ENCODE measurements around the gene STOML1. TPM values are rescaled to one million over a fixed set of nuclear protein-coding genes. Genes with fewer than 3 reads are reported as not detected.
A peak's percentile ranks its signal among the peaks of the same experiment; 100 is the strongest.
"Not testable (repeated sequence)": the region's sequence is repeated elsewhere in the genome, so short reads cannot be mapped to it uniquely, and the experiment has no call there.

The STOML1 gene
- total RNA-seq, 1 donor from 2014 or later: 17.1 TPM

GRCh38 chr15:73964736-73965093 is 27.4 kb downstream of the STOML1 start:
- TF ChIP-seq, protein P1, sequence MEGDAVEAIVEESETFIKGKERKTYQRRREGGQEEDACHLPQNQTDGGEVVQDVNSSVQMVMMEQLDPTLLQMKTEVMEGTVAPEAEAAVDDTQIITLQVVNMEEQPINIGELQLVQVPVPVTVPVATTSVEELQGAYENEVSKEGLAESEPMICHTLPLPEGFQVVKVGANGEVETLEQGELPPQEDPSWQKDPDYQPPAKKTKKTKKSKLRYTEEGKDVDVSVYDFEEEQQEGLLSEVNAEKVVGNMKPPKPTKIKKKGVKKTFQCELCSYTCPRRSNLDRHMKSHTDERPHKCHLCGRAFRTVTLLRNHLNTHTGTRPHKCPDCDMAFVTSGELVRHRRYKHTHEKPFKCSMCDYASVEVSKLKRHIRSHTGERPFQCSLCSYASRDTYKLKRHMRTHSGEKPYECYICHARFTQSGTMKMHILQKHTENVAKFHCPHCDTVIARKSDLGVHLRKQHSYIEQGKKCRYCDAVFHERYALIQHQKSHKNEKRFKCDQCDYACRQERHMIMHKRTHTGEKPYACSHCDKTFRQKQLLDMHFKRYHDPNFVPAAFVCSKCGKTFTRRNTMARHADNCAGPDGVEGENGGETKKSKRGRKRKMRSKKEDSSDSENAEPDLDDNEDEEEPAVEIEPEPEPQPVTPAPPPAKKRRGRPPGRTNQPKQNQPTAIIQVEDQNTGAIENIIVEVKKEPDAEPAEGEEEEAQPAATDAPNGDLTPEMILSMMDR (IDR thresholded peaks at IDR 0.05): peak; percentile 97
- Mint-ChIP-seq H3K4me3 (ENCODE audit: unreplicated experiment) (no peak overlapping the region), H3K27ac (ENCODE audit: unreplicated experiment) (peak overlapping the region; percentile 54), H3K9me3 (ENCODE audit: unreplicated experiment) (no peaks in the 10 kb centered on the region), H3K36me3 (ENCODE audit: unreplicated experiment) (no peaks in the 10 kb centered on the region), H3K27me3 (ENCODE audit: unreplicated experiment) (no peaks in the 10 kb centered on the region), H3K4me1 (ENCODE audit: unreplicated experiment) (peaks cover 20% of the 10 kb centered on the region)
- DNase-seq (ENCODE audit: extremely low spot score, unreplicated experiment): peak; percentile 93

GRCh38 chr15:73962433-73962832 is 29.7 kb downstream of the STOML1 start:
- H3K4me1 Mint-ChIP-seq (ENCODE audit: unreplicated experiment): peaks cover 31% of the 10 kb centered on the region
- no peak for DNase-seq (ENCODE audit: extremely low spot score, unreplicated experiment)
- H3K36me3 Mint-ChIP-seq (ENCODE audit: unreplicated experiment): no peaks in the 10 kb centered on the region
- H3K27me3 Mint-ChIP-seq (ENCODE audit: unreplicated experiment): no peaks in the 10 kb centered on the region
- no peaks in the 10 kb centered on the region for H3K9me3 Mint-ChIP-seq (ENCODE audit: unreplicated experiment)
- TF ChIP-seq, protein P1 (IDR thresholded peaks at IDR 0.05): no peak
- H3K27ac Mint-ChIP-seq (ENCODE audit: unreplicated experiment): no peak overlapping the region
- H3K4me3 Mint-ChIP-seq (ENCODE audit: unreplicated experiment): no peak overlapping the region

GRCh38 chr15:73960472-73961070 is 31.5 kb downstream of the STOML1 start:
- H3K9me3 Mint-ChIP-seq (ENCODE audit: unreplicated experiment); H3K36me3 Mint-ChIP-seq (ENCODE audit: unreplicated experiment); H3K27ac Mint-ChIP-seq (ENCODE audit: unreplicated experiment); DNase-seq (ENCODE audit: extremely low spot score, unreplicated experiment); H3K27me3 Mint-ChIP-seq (ENCODE audit: unreplicated experiment); H3K4me3 Mint-ChIP-seq (ENCODE audit: unreplicated experiment): not testable (repeated sequence)
- peaks cover 39% of the 10 kb centered on the region for H3K4me1 Mint-ChIP-seq (ENCODE audit: unreplicated experiment)

- no peaks in the 10 kb centered on the region for H3K27me3 Mint-ChIP-seq (ENCODE audit: unreplicated experiment)
- no peaks in the 10 kb centered on the region for H3K36me3 Mint-ChIP-seq (ENCODE audit: unreplicated experiment)
- no peak overlapping the region for H3K27ac Mint-ChIP-seq (ENCODE audit: unreplicated experiment)
- TF ChIP-seq, protein P1 (IDR thresholded peaks at IDR 0.05): no peak
- DNase-seq (ENCODE audit: extremely low spot score, unreplicated experiment): no peak
- H3K4me3 Mint-ChIP-seq (ENCODE audit: unreplicated experiment): no peak overlapping the region
- H3K9me3 Mint-ChIP-seq (ENCODE audit: unreplicated experiment): no peaks in the 10 kb centered on the region
- H3K4me1 Mint-ChIP-seq (ENCODE audit: unreplicated experiment): peaks cover 38% of the 10 kb centered on the region
These were observed 32.3 kb downstream of the STOML1 start for GRCh38 chr15:73959801-73960200.

- Mint-ChIP-seq H3K36me3 (ENCODE audit: unreplicated experiment) (no peaks in the 10 kb centered on the region), H3K27me3 (ENCODE audit: unreplicated experiment) (no peaks in the 10 kb centered on the region), H3K27ac (ENCODE audit: unreplicated experiment) (peak overlapping the region; percentile 11), H3K4me1 (ENCODE audit: unreplicated experiment) (peaks cover 41% of the 10 kb centered on the region), H3K4me3 (ENCODE audit: unreplicated experiment) (no peak overlapping the region), H3K9me3 (ENCODE audit: unreplicated experiment) (no peaks in the 10 kb centered on the region)
- no peak for DNase-seq (ENCODE audit: extremely low spot score, unreplicated experiment)
- TF ChIP-seq, protein P1 (IDR thresholded peaks at IDR 0.05): no peak
These were observed 33.0 kb downstream of the STOML1 start for GRCh38 chr15:73959012-73959581.

Measured in osteocyte (in vitro differentiated cells).